HG02840 (cell line): ENCODE data around the gene GRIN1.

ENCODE experiments used
- ATAC-seq: cut with Tn5 transposase; IDR thresholded peaks from one replicate; pipeline ENCODE4 v1.9.1; 2021; ENCODE audit warnings: mild to moderate bottlenecking, moderate library complexity, moderate number of reproducible peaks; ENCODE audit not compliant: unreplicated experiment, low FRiP score

GRIN1 gene

GRCh38 chr9:137138722-137139467 is at the start of gene GRIN1:
TSS of gene GRIN1 (plus strand) at chr9:137139154. CDS start at chr9:137139487, 333 bp downstream.
- ATAC-seq, result no peak

DNA sequence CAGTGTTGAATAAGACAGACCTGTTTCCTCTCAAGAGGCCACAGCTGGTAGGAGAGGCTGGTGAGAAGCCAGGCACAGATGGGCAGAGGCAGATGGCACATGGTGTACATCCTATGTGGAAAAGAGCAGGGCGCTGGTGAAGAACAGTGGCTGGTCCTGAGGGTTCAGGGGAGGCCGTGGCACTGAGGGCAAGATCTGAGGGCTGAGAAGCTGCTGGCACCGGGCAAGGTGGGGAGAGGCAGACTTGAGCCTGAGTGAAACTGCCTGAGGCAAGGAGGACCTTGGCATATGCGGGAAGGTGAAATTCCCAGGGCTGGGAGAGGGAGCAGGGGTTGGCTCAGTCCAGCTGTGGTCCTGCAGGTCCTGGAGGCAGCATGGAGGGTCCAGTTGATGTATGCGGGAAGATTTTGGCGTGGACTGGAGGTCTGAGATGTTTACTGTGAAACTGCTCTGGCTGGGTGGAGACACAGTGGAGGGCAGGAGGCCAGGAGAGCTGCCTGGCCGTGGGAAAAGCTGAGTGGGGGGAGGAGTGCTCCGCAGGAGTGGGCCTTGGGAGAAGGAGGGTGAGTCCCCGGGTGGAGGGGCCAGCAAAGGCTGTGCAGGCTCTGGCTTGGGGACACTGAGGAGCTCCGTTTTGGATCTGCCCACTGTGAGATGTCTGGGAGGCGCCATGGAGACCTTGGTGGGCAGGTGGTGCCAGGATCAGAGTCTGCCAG is 49.6 kb upstream of the GRIN1 start:
- ATAC-seq, result no peak

- ATAC-seq, result no peak
Observed at GRCh38 chr9:137095664-137096517, 43.1 kb upstream of the GRIN1 start.

DNA sequence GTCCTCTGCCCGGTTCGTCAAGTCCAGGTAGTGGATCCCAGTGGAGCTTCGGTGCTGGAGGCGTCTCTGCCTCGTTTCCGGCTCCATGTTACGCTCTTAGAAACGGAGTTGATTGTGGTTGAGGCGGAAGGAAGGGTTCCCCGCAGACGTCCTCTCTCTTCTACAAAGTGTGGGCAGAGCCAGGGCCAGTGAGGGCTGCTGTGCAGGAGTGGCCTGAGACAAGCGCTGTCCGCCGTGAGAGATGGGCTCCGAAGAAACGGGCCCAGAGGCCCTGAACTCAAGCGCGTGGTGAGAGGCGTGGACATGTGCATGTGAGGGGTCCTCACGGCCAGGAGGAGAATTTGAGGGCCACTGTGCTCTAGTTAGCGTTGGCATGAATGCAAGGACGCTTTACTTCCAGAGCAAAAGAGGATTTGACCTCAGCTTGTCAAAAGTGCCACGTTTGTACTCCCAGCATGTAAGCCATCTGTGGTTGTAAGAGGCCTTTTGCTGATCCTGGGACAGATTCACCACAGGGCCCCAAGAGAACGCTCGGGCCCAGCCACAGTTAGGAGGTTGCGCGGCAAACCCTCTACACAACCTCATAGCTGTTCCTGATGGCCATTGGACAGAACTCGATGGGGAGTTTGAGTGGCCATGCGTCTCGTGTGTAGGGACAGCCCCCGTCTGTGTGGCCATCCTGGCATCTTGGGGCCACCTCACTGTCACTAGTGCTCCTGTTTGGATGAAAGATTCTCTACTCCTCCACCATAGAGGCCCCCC is 42.0 kb upstream of the GRIN1 start:
- no peak for ATAC-seq

GRCh38 chr9:137097761-137098462 is 41.0 kb upstream of the GRIN1 start:
- ATAC-seq, result no peak

DNA sequence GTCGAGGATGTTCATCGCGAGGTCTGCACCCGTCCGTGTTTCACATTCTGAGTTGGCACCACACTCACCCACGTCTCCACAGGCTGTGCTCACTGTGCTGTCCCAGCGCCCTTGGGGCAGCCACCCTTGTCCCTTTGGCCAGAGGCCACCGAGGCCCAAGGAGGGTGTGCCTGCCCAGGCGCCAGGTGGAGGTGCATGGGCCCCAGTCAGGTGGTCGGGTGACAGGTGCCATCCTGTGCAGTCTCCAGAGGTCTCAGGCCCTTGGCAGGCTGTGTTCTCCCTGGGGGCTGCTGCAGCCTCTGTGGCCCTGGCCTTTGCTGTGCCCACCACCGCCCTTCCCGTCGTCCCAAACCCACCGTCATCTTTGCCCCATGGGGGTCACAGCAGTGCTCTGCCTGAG is 39.7 kb upstream of the GRIN1 start:
- no peak for ATAC-seq

- no peak for ATAC-seq
Observed at GRCh38 chr9:137103206-137103999, 35.6 kb upstream of the GRIN1 start.

DNA sequence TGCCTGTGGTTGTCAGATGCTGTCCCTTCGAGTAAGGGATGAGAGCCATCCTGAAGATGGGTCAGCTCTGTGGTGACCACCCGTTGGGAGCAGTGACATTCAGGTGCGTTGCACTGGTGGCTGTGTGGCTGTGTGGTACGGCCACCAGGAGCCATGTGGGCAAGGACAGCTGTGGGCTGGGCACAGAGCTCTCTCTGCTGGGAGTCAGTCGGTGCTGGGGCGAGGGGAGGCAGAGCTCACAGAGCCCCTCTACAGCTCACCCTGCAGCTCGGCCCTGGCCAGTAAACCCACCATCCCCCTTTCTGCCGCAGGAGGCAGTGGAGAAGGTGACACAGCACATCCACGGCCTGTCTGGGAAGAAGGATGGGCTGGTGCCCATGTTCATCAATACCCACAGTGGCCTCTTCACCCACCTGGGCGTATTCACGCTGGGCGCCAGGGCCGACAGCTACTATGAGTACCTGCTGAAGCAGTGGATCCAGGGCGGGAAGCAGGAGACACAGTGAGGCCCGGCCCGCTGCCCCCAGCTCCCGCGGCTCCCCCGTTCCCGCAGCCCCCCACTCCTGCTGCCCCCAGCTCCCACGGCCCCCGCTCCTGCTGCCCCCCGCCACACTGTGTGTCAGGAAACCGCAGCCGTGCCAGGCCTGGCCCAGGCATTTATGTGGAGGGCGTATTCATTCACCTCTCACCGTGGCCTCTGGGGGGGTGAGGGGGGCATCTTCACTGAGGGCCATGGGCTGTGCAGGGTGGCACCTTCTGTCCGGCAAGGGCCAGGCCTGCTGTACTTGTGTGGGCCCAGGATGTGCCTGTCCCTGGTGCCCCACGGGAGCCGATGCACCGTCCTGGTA is 32.9 kb upstream of the GRIN1 start:
- no peak for ATAC-seq

GRCh38 chr9:137106662-137107250 is 32.2 kb upstream of the GRIN1 start:
- no peak for ATAC-seq

DNA sequence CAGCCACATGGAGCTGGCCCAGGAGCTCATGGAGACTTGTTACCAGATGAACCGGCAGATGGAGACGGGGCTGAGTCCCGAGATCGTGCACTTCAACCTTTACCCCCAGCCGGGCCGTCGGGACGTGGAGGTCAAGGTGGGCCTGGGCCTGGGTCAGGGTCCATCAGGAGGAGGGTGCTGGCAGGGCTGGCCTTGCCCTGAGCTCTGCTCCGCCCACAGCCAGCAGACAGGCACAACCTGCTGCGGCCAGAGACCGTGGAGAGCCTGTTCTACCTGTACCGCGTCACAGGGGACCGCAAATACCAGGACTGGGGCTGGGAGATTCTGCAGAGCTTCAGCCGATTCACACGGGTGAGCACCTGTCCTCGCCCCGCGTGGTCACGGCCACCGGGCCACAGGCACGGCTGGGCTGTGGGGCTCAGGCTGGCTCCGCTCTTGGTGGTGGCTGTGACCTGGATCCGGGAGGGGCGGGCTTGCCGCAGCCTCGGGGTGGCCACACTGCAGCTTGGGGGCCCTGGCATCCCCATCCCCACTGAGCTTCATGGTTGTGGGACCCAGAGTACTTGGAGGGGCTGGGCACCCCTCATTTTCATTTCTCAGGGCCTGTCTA is 31.5 kb upstream of the GRIN1 start:
- ATAC-seq, result no peak

DNA sequence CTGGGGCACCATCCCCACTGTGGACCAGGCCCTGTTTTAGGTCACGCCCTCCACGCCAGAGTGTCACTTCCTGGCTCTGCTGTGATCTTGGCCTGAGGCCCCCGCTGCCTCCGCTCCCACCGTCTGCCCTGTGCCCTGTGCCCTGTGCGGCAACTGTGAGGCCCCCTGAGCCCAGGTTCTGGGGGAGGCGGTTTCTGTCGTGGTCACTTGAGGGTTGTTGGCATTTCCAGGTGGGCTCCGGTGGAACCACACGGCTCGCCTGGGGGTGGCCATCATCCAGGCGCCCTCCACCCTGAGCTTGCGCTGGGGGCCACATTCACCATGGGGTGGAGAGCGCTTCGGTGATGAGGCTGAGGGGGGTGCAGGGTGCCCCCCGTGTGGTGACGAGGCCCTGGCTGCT is 31.0 kb upstream of the GRIN1 start:
- ATAC-seq, result no peak

- no peak for ATAC-seq
Observed at GRCh38 chr9:137108608-137109249, 30.2 kb upstream of the GRIN1 start.

- no peak for ATAC-seq
Observed at GRCh38 chr9:137109250-137110146, 29.5 kb upstream of the GRIN1 start.

DNA sequence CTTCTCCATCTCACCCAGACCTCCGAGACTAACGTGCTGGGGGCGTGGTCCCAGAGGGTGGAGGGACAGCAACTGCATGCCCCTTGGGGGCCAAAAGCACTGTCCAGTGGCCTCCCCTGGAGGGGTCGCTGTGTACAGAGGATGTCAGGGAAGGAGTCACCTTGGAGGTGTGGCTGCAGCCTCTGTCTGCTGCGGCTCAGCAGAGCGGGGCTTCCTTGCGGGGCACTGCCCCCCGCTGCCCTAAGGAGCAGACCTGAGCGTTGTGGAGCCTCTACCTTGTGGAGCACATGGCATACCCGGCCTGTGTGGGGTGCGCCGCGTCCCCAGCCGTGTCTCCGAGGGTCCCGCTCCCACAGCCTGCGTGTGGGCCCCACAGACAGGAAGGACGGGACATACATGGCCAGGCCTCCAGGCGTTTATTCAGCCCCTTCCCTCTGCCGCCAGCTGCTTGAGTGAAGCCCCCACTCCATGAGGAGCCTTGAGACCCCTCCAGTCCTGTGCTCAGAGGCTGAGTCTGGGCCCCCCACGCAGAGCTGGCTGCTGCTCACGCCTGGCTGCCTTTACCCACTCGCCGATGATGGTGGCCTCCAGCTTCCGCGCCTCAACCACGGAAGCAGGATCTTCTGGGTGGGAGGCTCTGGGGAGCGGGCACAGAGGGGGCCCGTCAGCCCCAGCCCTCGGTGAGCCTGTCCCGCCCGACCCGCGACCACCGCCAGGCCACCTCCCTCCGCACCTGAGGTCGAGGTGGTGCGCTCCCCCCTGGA is 28.6 kb upstream of the GRIN1 start:
- no peak for ATAC-seq
